Measurements from ENCODE around the gene FOXA2.

The FOXA2 gene

DNA sequence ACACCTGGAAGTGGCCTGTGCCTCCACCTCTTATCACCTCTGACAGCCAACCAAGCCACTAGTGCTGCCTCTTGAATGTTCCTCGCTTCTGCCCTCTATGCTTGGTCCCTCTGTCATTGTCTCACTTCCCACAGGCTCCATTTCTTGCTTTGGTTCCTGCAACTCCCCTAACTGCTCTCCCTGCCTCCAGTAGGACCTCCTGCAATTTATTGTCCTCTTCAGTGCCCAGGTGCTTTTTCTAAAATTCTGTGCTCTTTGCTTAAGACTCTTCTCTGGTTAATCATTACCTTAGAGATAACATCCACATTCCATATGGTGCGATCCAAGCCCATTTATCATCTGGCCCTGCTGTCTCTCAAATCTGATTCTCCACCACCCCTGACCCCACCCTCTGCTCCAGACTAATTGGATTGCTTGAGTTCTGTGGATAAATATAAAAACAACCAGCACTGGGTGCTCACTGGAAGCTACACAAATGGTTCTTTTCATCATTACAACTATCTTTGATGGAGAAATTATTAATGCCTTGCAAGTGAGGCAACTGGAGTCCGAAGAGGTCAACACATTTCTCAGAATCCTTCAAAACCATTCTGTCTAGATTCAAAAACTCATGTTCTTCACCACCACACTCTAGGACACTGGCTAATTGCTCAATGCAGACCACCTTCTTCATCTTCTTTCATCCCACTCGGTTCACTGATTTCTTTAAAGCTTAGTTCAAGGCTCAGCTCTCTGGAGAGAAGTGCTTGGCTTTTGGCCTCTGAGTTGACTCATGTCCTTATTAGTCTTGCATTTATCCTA, 47.2 kb downstream of the FOXA2 start:
- no peak for DNase-seq (ENCODE audit: low read depth in 3 of 3)

DNA sequence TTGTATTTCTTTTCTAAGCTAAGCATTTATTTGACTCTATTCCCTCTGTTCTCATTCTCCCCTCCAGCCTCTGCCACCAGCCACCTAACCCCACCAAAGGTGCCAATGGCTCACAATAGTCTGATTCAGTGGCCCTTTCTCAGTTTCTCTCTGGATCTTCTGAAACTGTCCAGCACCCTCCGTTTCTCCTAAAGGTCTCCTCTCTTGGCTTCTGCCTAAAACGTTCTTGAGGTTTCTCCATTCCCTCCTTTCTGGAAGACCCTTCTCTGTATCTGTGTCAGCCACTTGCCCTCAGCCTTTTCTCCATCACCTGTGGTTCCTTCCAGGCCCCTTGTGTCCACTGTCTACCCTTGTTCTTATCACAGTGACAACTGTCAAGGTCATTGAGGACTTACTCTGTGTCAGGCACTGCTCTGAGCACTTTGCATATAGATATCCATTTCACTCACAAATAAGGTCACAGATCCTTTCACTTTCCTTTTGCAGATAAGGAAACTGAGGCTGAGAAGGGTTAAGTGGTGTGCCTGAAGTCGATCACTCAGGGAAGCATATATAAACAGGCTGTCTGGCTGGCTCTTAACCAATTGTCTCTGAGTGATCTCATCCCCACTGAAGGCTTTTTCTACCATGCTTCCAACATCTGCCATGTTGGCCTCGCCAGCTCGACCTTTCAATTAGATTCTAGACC, 48.1 kb downstream of the FOXA2 start:
- DNase-seq (ENCODE audit: low read depth in 3 of 3): no peak

DNA sequence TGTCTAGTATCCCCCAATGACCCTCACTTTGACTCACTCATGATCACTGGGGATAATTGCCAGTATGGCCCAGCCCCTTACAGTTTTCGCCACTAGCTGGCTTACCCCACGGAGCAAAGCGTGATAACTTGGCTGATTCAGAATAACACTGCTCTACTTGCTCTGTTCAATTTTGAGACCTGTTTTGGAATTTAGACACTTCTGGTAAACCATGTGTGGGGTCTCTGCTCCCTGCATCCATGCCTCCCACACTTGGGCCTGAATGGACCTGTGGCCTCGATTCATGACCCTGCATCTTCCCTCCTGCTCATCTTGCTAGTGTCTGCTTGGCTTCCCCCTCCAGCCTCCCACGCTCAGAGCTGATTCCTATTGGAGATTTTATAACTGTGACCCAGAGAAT, 48.9 kb downstream of the FOXA2 start:
- no peak for DNase-seq (ENCODE audit: low read depth in 3 of 3)

DNA sequence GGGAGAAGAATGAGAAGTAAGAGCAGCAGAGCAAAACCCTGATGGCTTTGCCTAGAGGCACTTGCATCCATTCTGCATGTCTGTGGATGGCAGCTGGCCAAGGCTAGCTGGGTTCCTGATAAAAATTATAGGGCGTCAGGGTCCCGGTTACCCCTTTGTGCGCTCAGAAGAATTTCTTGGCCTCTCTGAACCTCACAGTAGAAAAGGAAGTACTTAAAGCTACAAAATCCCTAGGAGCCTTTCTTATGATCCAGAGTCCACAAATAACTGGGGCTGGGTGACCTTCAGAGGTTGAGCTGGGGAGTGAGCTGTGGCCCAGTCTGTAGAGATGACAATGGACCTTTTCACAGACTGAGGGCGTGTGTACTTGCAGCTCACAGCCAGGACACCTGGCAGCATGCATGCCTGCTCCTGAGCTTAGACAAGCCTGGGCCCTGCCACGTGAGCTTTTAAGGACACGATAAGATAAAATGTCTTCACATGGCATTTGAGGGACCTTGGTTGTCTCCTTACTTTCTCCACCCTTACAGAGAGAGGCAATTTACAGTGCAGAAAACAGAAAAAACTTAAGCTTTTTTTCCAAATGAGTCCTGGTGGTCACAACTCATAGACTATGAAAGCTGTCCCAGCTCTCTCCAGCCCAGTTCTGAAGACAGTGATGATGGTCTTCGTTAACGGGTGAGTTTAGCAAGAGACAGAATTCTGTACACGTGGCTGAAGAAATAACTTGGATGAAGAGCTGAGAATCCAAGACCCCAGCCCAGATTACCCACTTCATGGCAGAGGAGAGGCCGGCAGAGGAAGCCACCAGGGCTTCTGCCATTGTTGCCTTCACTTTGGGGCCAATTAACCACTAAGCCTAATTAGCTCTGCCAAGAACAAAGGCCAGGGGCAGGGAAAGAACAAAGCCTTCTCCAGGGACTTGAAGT, 50.3 kb downstream of the FOXA2 start:
- no peak for DNase-seq (ENCODE audit: low read depth in 3 of 3)

DNA sequence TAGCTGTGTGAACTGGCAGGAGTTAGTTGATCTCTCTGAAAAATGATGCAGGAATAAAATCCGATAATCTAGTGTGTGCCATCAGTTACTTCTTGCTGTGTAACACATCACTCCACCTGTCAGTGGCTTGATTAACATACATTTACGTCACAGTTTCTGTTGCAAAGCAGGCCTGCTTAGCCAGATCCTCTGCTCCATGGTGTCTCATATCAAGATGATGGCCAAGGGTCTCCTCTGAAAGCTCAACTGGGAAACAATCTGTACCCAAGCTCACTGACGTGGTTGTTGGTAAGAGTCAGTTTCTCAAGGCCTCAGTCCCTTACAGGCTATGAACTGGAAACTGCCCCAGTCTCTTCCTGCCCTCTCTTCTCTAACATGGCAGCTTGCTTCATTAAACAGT, 51.8 kb downstream of the FOXA2 start:
- DNase-seq (ENCODE audit: low read depth in 3 of 3): no peak

DNA sequence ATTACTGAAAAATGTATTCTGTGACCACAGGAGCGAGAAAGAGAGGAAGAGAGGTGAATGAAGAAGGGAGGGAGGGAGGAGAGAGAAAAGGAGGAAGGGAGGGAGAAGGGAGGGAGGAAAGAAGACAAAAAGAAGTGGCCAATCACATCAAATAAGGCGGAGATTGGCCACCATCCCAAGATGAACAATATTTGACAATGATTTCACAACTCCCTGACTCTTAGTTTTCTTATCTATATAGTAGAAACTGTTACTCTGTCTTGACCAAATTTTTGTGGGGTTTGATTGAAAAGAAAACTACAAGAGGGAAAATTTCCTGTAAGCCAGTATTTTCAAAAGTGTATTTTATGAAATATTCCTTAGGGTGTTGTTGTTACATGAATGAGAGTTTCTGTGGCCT, 52.6 kb downstream of the FOXA2 start:
- no peak for DNase-seq (ENCODE audit: low read depth in 3 of 3)

DNA sequence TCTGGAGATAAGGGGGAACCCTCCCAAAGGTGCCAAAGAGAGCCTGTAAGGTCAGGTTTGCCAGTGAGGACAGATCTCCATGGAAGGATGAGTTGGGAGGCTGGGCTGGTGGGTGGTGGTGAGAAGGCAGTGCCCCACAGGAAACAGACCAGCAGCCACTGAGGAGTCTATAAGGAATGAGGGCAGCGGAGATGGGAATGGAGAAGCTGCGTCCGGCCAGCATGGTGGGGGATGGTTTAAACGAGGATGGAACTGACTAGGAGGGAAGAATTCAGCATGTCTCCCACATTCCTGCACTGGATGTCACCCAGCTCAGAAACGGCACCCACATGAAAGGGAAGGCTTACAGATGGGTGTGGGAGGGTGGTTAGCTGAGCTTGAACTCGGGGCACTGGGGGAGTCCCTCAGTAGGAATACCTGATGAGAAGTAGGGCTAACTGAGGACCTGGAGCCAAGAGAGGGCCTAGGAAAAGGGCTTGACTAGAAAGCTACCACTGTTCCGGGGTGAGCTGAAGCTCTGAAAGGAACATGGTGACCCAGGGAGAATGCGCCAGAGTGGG, 53.2 kb downstream of the FOXA2 start:
- DNase-seq (ENCODE audit: low read depth in 3 of 3): no peak

All from stimulated activated CD4-positive, alpha-beta T cell treated with anti-CD3 and anti-CD28 coated beads, TNF-alpha, amount 100 ng/mL, for 48 hours (primary cell).